GM23338 (cell line): ENCODE results near the gene NAPG.

Source experiments
- CTCF ChIP-seq, 2 experiments: fragments of 200-600 bp in 1 of 2; sonication (generic) in 1 of 2; conservative IDR thresholded peaks; 2 replicates each; pipeline versions ENCODE4 v1.5.1 to v1.6.1; 2016 to 2017; ENCODE audit warnings: antibody characterized with exemption in 2 of 2, low read depth in 2 of 2, mild to moderate bottlenecking in 2 of 2, moderate library complexity in 1 of 2
- POLR2AphosphoS5 ChIP-seq: IDR thresholded peaks from 2 replicates; pipeline ENCODE4 v1.6.1; 2016; ENCODE audit warnings: antibody characterized with exemption, low read depth
- REST ChIP-seq: IDR thresholded peaks from one replicate; pipeline ENCODE4 v1.6.1; 2018; ENCODE audit warnings: antibody characterized with exemption; ENCODE audit not compliant: unreplicated experiment
- STAT1 ChIP-seq: IDR thresholded peaks from one replicate; pipeline ENCODE4 v1.6.1; 2016; ENCODE audit warnings: antibody characterized with exemption; ENCODE audit not compliant: unreplicated experiment

- TF ChIP-seq CTCF (conservative IDR thresholded peaks at IDR 0.05; ENCODE audit: low read depth in 2 of 2) (no peak), REST (no peak), STAT1 (no peak), POLR2AphosphoS5 (no peak)
These were observed 14.6 kb upstream of the NAPG start for GRCh38 chr18:10511236-10511635.
